ENCODE measurements around the gene ELANE.
"Not testable (repeated sequence)": the region's sequence is repeated elsewhere in the genome, so short reads cannot be mapped to it uniquely, and the experiment has no call there.

The ELANE gene

GRCh38 chr19:862581-863314, 10.6 kb downstream of the ELANE start:
- peak; percentile 86 for DNase-seq (ENCODE audit: low read depth)

GRCh38 chr19:863315-863620, 11.2 kb downstream of the ELANE start:
- DNase-seq (ENCODE audit: low read depth) = no peak

- DNase-seq (ENCODE audit: low read depth) = no peak
These were observed 14.7 kb downstream of the ELANE start for GRCh38 chr19:866769-867300.

DNA sequence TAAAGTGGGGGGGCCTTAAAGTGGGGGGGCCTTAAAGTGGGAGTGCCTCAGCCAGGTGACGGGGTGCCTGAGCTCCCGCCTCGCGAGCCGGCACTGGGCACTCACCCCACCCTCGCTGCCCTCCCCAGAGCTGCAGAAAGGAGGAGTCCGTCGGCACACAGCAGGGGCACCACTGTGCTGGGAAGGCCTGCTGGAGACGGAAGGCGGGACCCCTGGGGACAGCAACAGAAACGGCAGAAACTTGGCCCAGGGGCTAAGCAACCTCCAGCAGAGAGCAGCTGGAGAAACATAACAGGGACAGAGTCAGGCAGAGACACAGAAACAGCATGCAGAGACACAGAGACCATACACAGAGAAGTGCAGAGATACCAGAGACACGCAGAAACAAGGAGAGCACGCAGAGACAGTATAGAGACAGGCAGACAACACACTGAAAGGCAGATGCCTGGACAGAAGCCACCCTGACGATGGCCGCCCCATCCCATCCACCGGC, 15.2 kb downstream of the ELANE start:
- no peak for DNase-seq (ENCODE audit: low read depth)

DNA sequence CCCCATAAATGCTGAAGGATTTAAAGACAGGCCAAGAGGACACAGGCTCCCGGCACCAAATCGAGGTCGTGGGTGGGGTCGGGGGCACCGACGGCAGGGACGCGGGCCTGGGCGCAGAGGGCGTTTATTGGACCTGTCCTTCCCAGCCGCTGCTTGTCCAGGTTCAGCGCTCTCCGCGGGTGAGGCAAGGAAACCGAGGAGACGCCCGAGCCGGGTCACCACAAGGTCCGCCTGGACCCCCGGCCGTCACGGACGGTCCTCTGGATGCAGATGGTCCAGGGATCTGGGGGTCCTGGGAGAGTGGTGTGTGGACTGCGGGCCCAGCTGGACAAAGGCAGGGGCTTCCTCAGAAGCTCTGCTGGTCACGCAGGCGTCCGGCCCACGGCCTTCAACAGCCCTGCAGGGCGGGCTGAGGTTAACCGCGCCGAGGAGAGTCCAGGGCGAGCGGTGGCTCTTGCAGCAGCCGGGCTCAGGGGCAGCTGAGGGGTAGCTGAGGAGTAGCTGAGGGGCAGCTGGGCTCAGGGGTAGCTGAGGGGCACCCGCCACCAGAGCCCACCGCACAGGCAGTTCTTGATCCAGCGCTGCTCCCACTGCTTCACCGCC, 15.9 kb downstream of the ELANE start:
- no peak for DNase-seq (ENCODE audit: low read depth)

DNA sequence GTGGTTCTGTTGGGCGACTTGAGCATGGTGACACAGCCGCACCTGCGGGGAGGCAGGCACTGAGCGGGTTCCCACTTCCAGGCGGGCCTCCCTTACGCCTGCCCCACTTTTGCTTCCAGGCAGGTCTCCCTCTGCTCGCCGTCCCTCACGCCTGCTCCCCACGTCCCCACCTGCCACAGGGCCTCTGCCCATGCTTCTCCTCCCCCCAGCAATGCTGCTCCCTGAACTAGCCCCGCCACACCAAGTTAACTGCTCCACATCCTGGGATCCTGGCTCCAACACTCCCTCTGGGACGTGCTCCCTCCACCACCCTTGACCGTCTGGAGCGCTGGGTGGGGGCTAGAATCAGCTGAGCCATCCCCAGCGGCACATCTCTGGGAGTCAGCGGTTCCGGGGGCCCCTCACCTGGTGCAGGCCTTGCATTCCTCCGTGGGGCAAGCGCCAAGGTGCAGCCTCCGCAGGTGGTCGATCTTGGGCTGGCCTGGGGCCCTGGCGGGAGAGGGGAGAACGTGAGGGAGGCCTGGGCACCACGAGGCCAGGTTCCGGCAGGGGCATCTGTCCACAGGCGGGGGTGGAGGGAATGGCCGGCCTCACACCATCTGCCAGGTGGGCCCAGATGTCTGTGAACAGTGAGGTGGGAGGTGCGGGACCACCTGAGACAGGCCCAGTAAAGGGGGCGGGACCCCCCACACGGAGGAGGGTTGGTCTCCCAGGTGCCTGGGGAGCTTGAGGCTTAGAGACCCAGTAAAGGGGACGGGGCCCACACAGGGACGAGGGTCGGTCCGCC, 16.5 kb downstream of the ELANE start:
- DNase-seq (ENCODE audit: low read depth) = no peak

GRCh38 chr19:869245-870177, 17.4 kb downstream of the ELANE start:
- DNase-seq (ENCODE audit: low read depth) = no peak

- no peak for DNase-seq (ENCODE audit: low read depth)
These were observed 18.2 kb downstream of the ELANE start for GRCh38 chr19:870314-870713.

DNA sequence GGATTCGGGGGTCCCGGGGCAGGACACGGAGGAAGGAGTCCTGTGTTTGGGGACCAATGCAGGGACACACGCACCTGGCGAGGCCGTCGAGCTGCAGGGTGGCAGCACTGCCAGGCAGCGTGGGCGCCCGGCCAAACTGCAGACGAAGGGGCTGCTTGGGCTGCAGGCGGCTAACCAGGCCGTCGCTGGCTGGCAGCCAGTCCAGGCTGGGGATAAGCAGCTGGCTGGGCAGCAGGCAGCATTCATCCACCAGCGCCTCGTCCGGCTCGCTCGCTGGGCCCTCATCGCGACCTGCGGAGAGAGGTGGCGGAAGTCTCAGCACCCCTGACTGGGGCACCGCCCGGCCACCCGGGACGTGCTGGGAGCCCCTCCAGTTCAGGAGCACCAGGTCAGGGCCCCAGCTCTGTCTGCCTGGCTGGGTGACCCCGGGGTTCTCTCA, 18.9 kb downstream of the ELANE start:
- DNase-seq (ENCODE audit: low read depth) = no peak

DNA sequence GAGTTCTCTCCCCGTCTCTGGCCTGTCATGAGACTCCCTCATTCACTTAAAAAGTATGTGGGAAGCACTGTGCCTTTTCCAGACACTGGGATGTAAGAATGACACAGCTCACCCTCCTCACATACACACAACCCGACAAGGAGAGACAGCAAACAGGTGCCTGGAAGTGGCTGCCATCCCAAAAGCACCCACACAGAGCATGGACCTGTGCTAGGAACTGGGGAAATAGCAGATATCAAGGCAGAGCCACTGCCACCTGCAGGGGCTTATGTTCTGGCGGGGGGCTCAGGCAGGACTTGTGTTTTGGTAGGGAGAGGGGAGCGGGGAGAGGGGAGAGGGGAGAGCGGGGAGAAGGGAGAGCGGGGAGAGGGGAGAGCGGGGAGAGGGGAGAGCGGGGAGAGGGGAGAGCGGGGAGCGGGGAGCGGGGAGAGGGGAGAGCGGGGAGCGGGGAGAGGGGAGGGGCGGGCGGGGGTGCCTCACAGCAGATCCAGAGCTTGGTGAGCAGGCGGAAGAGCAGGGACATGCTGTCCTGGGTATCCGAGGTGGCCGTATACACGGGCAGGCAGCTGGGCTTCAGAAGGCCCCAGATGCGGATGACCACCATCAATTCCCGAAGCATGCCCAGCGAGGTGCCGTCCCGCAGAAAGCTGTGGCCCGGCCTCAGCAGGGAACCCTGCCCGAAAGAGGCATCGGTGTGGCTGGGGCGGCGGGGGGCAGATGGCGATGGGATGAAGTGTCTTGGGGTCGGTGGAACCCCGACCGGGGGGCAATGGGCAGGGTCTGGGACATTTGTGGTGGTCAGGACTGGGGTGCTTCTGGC, 19.6 kb downstream of the ELANE start:
- no peak for DNase-seq (ENCODE audit: low read depth)

GRCh38 chr19:872266-872951, 20.3 kb downstream of the ELANE start:
- DNase-seq (ENCODE audit: low read depth) = peak; percentile 90

DNA sequence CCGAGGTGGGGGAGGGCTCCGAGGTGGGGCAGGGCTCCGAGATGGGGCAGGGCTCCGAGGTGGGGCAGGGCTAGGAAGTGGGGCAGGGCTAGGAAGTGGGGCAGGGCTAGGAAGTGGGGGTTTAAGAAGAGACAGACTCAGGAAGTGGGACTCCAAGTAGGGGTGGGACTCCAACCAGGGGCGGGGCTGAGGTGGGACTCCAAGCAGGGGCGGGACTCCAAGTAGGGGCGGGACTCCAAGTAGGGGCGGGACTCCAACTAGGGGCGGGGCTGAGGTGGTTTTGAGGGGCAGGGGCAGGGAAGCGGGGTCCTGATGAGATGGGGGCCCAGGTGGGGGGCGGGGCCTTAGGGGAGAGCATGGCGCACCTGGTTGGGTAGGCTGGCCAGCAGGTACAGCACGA, 21.0 kb downstream of the ELANE start:
- peak; percentile 94 for DNase-seq (ENCODE audit: low read depth)

DNA sequence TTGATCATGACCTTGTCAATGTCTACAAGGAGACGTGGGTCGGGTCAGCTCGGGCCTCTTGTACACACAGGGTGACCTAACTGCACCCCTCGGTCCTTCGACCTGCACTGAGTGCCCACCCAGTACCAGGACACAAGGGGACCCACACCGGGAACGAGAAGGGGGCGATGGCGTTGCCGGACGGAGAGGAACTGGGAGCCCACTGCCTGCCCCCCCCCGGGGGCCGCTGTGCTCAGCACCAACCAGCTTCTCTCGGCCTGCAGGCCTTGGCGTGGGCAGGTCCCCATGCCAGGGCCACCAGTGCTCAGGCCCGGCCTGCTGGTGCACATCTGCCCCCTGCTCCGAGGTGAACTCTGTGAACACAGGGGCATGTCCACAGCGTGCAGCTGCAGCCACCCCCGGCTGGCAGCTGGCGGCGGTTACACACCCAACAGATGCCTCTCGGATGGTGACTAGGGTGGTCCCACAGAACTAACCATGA, 21.5 kb downstream of the ELANE start:
- no peak for DNase-seq (ENCODE audit: low read depth)

GRCh38 chr19:875265-875879, 23.3 kb downstream of the ELANE start:
- no peak for DNase-seq (ENCODE audit: low read depth)

DNA sequence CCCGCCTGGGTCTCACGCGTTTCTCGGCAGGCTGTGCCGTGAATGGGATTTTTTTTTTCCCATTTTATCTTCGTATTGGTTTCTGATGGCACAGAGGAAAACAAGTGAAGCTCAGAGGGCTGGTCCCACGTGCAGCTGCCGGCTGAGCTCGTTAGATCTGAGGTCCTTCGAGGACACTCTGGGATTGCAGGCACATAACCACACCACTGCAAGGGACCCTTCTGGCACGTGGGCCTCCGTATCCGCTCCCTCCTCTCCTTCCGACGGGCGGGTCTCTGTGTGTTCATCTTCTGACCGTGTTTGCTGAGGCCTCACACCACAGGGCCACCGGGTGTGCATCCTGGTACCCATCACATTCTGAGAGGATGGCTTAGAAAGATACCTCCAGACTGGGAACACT, 24.0 kb downstream of the ELANE start:
- DNase-seq (ENCODE audit: low read depth) = no peak

DNA sequence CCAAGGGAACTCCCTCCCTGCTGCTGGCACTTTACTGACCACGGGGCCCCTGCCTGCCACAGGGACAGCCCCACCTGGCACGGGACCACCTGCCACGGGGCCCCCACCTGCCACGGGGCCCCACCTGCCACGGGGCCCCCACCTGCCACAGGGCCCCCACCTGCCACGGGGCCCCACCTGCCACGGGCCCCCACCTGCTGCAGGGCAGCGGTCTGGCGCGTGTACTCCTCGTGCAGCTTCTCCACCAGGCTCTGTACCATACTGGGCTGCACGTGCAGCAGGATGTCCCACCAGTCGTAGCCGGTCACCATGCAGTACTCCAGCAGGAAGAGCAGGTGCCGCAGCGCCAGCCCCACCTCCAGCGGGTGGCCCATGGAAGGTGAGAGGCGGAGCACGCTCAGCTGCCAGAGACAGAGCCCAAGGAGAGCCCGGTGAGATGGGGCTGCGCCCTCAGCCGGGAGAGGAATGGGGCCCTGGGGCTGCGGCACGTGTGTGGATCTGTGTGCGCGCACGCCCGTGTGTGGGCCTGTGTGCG, 24.7 kb downstream of the ELANE start:
- no peak for DNase-seq (ENCODE audit: low read depth)

DNA sequence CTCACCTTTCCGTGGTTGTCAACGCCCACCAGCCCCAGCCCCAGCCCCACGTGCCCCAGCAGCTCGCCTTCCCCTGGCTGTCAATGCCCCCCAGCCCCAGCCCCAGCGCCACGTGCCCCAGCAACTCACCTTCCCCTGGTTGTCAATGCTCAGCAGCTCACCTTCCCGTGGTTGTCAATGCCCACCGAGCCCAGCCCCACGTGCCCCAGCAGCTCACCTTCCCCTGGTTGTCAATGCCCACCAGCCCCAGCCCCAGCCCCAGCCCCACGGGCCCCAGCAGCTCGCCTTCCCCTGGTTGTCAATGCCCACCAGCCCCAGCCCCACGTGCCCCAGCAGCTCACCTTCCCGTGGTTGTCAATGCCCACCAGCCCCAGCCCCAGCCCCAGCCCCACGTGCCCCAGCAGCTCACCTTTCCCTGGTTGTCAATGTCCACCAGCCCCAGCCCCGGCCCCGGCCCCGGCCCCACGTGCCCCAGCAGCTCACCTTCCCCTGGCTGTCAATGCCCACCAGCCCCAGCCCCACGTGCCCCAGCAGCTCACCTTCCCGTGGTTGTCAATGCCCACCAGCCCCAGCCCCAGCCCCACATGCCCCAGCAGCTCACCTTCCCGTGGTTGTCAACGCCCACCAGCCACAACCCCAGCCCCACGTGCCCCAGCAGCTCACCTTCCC, 26.0 kb downstream of the ELANE start:
- not testable (repeated sequence) for DNase-seq (ENCODE audit: low read depth)

DNA sequence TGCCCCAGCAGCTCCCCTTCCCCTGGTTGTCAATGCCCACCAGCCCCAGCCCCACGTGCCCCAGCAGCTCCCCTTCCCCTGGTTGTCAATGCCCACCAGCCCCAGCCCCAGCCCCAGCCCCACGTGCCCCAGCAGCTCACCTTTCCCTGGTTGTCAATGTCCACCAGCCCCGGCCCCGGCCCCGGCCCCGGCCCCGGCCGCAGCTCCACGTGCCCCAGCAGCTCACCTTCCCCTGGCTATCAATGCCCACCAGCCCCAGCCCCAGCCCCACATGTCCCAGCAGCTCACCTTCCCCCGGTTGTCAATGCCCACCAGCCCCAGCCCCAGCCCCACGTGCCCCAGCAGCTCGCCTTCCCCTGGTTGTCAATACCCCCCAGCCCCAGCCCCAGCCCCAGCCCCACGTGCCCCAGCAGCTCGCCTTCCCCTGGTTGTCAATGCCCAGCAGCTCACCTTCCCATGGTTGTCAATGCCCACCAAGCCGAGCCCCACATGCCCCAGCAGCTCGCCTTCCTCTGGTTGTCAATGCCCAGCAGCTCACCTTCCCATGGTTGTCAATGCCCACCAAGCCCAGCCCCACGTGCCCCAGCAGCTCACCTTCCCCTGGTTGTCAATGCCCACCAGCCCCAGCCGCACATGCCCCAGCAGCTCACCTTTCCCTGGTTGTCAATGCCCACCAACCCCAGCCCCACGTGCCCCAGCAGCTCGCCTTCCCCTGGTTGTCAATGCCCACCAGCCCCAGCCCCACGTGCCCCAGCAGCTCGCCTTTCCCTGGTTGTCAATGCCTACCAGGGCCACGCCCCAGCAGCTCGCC, 26.9 kb downstream of the ELANE start:
- not testable (repeated sequence) for DNase-seq (ENCODE audit: low read depth)
